ENCODE data around the gene PRICKLE4. TPM values are rescaled to one million over a fixed set of nuclear protein-coding genes. Genes with fewer than 3 reads are reported as not detected.

PRICKLE4 gene, protein sequence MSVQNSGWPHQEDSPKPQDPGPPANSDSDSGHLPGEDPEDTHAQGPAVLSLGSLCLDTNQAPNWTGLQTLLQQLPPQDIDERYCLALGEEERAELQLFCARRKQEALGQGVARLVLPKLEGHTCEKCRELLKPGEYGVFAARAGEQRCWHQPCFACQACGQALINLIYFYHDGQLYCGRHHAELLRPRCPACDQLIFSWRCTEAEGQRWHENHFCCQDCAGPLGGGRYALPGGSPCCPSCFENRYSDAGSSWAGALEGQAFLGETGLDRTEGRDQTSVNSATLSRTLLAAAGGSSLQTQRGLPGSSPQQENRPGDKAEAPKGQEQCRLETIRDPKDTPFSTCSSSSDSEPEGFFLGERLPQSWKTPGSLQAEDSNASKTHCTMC
- 0.31 TPM in 1 of 2 replicates, not detected in the other for polyA plus RNA-seq (2011; rRNA removed)
- polyA minus RNA-seq (2011; rRNA and poly(A)+ RNA removed), result not detected in 2 replicates

DNA sequence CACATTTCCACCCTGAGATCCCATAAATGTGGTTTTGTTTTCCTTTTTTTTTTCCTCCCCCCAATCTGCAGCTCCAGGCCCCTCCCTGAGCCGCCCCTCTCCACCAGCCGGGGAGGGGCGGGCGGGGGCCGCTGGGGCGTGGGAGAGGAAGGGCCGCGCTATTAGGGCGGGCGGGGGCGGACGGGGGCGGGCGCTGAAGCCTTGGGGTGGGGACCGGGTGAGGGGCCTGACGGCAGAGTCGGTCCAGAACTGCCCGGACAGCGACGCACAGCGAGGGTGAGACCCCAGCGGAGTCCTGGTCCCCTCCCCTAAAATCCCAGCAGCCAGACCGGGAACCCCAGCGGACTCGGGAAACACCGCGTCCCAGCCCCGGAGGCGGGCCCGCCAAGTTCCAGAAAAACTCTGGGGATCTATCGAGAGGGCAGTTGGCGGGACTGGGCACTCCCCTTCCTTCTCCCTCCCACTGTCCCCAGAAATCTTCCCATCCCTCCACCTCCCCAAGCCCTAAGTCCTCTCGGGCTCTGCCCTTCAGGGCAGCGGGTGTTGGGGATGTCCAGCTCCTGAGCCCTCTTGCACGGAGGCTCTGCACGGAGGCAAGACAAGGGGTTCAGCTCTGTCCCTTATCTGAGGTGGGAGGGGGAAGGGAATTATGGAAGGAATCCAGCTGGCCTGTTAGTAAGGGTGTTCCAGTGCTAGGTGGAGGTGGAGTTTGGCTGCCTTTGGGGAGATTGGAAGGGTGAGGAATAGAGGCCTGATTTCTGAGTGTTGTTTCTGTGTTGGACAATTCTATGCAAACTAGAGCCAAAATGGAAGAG lies at the start of gene PRICKLE4:
TSS of gene PRICKLE4 (plus strand) at position 232 of the 815 bp plus-strand sequence. CDS start 2,692 bp downstream, outside the sequence.
- TF ChIP-seq, protein P1, sequence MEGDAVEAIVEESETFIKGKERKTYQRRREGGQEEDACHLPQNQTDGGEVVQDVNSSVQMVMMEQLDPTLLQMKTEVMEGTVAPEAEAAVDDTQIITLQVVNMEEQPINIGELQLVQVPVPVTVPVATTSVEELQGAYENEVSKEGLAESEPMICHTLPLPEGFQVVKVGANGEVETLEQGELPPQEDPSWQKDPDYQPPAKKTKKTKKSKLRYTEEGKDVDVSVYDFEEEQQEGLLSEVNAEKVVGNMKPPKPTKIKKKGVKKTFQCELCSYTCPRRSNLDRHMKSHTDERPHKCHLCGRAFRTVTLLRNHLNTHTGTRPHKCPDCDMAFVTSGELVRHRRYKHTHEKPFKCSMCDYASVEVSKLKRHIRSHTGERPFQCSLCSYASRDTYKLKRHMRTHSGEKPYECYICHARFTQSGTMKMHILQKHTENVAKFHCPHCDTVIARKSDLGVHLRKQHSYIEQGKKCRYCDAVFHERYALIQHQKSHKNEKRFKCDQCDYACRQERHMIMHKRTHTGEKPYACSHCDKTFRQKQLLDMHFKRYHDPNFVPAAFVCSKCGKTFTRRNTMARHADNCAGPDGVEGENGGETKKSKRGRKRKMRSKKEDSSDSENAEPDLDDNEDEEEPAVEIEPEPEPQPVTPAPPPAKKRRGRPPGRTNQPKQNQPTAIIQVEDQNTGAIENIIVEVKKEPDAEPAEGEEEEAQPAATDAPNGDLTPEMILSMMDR (IDR thresholded peaks at IDR 0.05; ENCODE audit: insufficient read depth, low read depth, low read length), result no peak
- H3K27me3 ChIP-seq (ENCODE audit: control insufficient read depth, insufficient read depth, low read length), result no peaks in the 10 kb centered on the region
- ChIA-PET CTCF (interaction anchor here (1.2 to 2.9 kb wide), 4 partner anchors 76 to 269 kb away, joined by 3 to 19 read pairs (median 4); partner anchors contain the start of gene TAF8), POLR2A (no interaction called here)
- peak within 1 kb of the TSS; percentile 74 for H3K4me3 ChIP-seq (ENCODE audit: low read depth, low read length)
- peaks cover 3% of the 10 kb centered on the region for H3K36me3 ChIP-seq (ENCODE audit: control insufficient read depth, insufficient read depth, low read length)
- DNase-seq (ENCODE audit: low read depth), result no peak

DNA sequence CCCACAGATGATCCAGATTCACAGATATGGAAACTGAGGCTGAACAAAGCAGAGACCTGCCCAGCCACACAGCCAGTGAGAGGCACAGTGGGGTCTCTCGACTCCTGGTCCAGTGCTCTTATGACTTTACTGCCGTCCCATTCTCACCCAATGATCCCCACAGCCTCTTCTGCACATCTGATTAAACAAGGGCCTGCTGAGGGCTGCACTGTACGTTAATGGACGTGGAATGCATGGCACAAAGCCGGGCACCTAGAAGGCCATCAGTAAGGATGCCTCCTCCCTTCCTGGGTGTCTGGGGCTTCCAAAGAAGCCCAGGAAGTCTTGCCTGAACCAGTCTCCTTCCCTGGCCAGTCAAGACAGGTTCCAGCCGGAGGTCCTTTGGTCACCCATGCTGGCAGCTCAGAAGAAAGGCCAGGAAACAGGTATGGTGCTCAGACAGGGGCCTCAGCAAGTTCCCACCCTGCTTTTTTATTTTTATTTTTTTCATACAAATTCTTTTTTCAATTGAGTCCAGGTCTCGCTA lies 49.0 kb upstream of the PRICKLE4 start:
- H3K27me3 ChIP-seq (ENCODE audit: control insufficient read depth, insufficient read depth, low read length), result no peaks in the 10 kb centered on the region; the same call in 1 of the 2 replicates
- no peak for DNase-seq (ENCODE audit: low read depth)
- POLR2A ChIA-PET, result no interaction called here
- H3K4me3 ChIP-seq (ENCODE audit: low read depth, low read length), result no peak overlapping the region
- CTCF ChIA-PET, result interaction anchor here (0.8 kb wide), 1 partner anchor 48 kb away, joined by 3 read pairs; no protein-coding TSS in a partner anchor
- TF ChIP-seq, protein P1 (IDR thresholded peaks at IDR 0.05; ENCODE audit: insufficient read depth, low read depth, low read length), result no peak
- H3K36me3 ChIP-seq (ENCODE audit: control insufficient read depth, insufficient read depth, low read length), result no peaks in the 10 kb centered on the region

DNA sequence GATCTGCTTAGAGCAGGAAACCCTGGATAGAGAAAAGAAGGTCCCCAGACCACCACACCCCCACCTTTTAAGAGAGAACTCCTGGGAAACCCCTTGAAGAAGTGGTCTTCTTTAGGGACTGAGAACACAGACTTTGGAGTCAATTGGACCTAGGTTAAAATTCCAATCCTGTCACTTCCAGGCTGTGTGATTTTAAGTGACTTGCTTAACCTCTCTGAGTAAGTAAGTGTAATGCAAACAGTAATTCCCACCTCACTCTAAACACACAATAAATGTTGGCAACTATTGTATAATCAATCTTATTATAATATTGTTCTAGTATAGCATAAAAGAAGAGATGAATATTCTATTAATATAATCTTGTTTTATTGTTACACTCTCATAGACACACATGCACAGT lies 48.4 kb upstream of the PRICKLE4 start:
- Histone ChIP-seq H3K27me3 (ENCODE audit: control insufficient read depth, insufficient read depth, low read length) (no peaks in the 10 kb centered on the region; the same call in 1 of the 2 replicates), H3K36me3 (ENCODE audit: control insufficient read depth, insufficient read depth, low read length) (no peaks in the 10 kb centered on the region), H3K4me3 (ENCODE audit: low read depth, low read length) (no peak overlapping the region; the same call in 1 of the 2 replicates)
- ChIA-PET CTCF (interaction anchor here (1.1 kb wide), 1 partner anchor 314 kb away, joined by 3 read pairs; no protein-coding TSS in a partner anchor), POLR2A (no interaction called here)
- no peak for DNase-seq (ENCODE audit: low read depth)
- TF ChIP-seq, protein P1 (IDR thresholded peaks at IDR 0.05; ENCODE audit: insufficient read depth, low read depth, low read length), result no peak

DNA sequence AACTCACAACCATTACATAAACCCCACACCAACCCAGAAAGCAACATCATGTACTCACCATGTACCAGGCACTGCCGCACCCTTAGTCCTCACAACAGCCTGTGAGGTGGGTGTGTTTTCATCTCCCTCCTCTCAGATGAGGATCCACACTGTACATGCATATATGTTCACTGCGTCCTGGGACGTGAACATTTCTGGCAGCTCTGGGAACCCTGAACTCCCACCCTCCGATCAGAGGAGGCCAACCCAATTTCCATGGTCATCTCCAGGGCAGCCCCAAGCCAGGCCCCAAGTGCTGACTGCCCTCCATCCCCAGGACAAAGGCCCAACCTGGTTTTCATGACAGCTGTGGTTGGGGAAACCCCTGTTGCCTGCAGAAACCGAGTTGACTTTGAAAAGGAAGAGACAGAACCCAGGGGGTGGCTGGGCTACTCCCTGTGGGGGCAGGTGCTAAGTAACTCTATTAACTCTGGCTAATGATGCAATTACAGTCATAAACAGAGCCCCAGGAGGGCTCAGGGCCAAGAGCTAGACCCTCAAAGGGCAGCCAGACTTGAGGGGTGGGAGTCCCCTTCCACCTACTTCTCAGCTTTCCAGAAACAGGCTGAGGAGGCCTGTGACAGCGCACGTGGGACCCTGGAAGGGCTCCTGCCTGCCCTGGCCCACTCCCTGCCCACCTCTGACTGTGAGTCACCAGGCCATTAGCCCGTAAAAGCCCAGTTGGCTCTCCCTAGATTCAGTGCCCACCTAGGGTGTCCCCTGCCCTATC lies 47.8 kb upstream of the PRICKLE4 start:
- Histone ChIP-seq H3K36me3 (ENCODE audit: control insufficient read depth, insufficient read depth, low read length) (no peaks in the 10 kb centered on the region), H3K4me3 (ENCODE audit: low read depth, low read length) (peak overlapping the region; percentile 85), H3K27me3 (ENCODE audit: control insufficient read depth, insufficient read depth, low read length) (no peaks in the 10 kb centered on the region; the same call in 1 of the 2 replicates)
- ChIA-PET CTCF (interaction anchor here (1.0 to 3.3 kb wide), 10 partner anchors 14 to 365 kb away, joined by 3 to 28 read pairs (median 8); partner anchors contain the start of gene TOMM6), POLR2A (interaction anchor here (0.9 kb wide), 1 partner anchor 9 kb away, joined by 3 read pairs; no protein-coding TSS in a partner anchor)
- no peak for DNase-seq (ENCODE audit: low read depth)
- TF ChIP-seq, protein P1 (IDR thresholded peaks at IDR 0.05; ENCODE audit: insufficient read depth, low read depth, low read length), result no peak
